GM18870 (cell line): ENCODE measurements around the gene OR2T35.
"Not testable (repeated sequence)": the region's sequence is repeated elsewhere in the genome, so short reads cannot be mapped to it uniquely, and the experiment has no call there.

Experiments
- ATAC-seq: cut with Tn5 transposase; IDR thresholded peaks from one replicate; pipeline ENCODE4 v1.9.1; 2021; ENCODE audit warnings: moderate library complexity; ENCODE audit not compliant: unreplicated experiment

The OR2T35 gene, protein sequence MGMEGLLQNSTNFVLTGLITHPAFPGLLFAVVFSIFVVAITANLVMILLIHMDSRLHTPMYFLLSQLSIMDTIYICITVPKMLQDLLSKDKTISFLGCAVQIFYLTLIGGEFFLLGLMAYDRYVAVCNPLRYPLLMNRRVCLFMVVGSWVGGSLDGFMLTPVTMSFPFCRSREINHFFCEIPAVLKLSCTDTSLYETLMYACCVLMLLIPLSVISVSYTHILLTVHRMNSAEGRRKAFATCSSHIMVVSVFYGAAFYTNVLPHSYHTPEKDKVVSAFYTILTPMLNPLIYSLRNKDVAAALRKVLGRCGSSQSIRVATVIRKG

GRCh38 chr1:248645178-248645577 is at the start of gene OR2T35:
OR2T35 (minus strand) TSS chr1:248645278; CDS start chr1:248639258, 6,020 bp downstream.
- not testable (repeated sequence) for ATAC-seq

DNA sequence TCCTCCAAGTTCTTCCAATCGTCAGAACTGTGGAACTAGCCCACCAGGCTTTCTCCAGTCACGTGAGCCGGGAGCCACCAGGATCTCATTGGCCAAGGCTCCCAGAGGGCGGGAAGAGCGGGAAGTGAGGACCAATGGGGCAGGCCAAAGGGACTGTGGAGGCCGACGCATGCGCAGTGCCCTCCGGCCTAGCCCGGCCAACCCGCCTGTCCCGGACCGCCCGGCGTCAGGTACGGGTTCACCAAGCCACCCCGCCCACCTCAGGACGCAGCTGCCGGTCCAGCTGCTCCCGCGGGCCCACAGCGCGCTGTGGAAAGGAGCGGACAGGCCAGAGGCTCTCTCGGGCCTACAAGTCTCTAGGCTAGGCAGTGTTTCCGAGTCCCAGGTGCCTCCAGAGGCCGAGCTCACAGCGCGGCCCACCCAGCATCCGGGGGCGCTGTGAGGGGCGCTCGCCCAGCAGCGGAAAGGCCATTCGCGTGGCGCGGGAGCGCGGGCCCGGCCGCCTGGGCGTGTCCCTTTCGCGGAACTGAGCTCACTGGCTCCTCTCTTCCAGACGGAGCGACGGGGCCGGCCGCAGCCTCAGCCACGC is 46.6 kb upstream of the OR2T35 start:
- no peak for ATAC-seq

DNA sequence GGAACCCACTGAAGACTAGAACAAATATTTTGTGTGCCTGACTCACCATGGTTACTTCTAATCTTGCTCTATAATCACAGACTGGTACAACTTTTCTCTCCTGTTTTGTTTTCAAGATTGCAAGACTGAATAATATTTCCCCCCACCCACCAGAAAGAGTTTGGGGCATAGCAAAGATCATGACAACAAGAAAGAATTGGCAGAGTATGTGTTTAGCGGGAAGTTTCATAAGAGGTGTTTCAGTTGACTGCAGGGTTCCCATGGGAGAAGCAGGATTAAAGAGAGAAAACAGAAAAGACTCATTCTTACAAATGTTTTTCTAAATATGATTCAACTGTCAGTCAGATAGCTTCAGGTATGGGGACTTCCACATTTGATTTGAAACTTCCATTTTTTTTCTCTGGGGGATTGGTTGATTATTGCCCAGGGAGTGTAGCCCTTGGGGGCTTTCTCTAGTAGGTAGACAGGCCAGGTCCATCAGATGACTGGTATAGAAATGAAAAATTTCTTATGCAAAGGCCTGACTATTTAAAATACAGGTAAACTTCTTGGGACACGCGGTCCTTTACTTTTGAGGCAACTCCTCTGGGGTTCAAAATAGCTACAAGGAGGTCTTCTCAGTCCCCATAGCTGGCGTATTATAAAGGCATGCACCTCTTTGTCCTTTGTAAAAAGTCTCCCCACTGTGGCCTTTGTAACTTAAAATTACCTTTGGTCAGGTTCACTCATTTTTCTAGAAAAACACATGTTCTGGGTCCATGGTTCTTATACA is 43.6 kb upstream of the OR2T35 start:
- ATAC-seq: peak; percentile 81

DNA sequence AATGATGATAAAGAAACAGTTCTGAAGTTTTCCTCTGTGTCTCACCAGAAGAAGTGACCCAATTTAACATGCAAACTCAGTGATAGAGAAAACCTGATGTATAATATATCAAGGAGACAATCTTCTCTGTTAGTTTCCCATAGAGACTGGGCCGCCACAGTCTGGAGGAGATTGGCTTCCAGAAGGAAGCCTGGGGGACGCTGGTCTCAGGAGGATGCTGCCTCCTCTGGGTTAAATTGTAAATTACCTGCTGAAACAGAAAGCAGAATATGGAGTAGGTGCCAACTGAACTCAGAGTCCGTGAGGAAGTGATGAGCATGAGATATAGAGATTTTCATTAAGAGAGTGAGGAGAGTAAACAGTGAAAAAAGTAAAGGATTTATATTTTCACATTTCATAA is 41.7 kb upstream of the OR2T35 start:
- ATAC-seq: peak; percentile 88

- ATAC-seq: no peak
These were observed 36.6 kb upstream of the OR2T35 start for GRCh38 chr1:248681651-248682050.

GRCh38 chr1:248670003-248670402 is 24.9 kb upstream of the OR2T35 start:
- ATAC-seq: no peak

DNA sequence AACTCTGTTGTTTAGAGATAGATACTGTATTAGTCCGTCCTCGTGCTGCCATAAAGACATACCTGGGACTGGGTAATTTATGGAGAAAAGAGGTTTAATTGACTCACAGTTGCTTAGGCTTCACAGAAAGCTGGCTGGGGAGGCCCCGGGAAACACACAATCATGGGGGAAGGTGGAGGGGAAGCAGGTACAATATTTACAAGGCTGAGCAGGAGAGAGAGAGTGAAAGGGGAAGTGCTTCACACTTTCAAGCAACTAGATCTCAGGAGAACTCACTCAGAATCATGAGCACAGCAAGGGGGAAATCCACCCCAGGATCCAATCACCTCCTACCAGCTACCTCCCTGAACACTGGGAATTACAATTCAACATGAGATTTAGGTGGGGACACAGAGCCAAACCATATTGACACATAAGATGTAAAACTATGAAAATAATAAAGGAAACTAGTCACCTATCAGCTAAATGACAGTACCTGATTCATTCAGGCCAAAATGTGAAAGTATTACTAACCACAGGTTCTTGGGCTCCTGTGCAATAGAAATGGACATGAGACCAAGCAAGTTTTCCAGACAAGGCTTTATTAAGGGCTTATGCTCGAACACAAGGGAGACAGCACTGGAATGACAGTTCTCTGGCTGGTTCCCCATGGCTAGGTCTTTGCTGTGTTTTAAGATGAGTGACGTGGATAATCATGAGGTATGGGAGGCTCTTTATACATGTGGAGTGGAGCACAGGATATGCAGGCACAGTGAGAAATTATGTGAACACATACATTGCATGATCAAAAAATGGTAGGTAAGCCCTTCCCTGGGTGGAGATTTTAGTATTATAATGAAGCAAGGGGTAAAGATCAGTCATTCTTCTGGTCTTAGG is 18.6 kb upstream of the OR2T35 start:
- ATAC-seq: peak; percentile 95

GRCh38 chr1:248656797-248657196 is 11.7 kb upstream of the OR2T35 start:
- ATAC-seq: peak; percentile 68

GRCh38 chr1:248655354-248655753 is 10.3 kb upstream of the OR2T35 start, which contains the start of gene OR2T27:
OR2T27 (minus strand) TSS chr1:248655528; CDS start chr1:248650884, 4,644 bp downstream.
- not testable (repeated sequence) for ATAC-seq

GRCh38 chr1:248648770-248649536 is 3.9 kb upstream of the OR2T35 start:
- not testable (repeated sequence) for ATAC-seq

- ATAC-seq: peak; percentile 88
These were observed 2.0 kb downstream of the OR2T35 start for GRCh38 chr1:248642971-248643651.

DNA sequence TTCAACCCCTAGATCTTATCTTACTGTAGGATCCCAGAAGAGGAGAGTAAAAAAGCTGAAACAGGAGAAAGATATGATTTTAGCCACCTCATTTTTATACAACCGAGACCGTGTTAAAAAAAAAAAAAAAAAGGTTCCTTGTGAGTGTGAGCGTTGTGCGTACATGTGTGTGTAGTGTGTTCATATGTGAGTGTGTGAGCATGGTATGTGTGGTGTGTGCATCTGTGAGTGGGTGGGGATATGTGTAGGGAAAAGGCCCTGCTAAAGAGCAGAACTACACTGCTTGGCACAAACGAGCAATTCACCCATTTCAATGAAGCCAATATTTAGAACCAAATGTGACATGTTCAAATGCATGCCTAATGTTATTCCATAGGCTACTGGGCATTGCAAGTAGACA is 3.5 kb downstream of the OR2T35 start:
- ATAC-seq: not testable (repeated sequence)

DNA sequence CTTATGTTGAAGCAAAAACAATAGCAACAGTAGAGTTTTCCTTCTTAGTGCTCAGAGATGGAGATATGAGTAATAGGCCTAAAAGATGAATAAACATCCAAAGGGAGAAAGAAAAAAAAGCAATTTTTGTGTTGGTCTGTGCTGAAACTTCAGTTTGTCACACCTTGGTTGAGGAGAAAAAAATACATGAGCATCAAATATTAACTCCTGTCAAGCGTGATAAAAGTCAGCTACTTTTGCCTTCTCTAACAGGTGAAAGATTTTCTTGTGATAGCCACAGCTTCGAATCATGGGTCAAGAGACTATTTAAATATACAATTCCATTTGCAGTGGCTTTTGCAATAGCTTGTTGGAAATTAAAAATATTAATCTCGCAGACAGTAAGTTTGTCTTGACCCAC is 4.2 kb downstream of the OR2T35 start:
- peak; percentile 42 for ATAC-seq

DNA sequence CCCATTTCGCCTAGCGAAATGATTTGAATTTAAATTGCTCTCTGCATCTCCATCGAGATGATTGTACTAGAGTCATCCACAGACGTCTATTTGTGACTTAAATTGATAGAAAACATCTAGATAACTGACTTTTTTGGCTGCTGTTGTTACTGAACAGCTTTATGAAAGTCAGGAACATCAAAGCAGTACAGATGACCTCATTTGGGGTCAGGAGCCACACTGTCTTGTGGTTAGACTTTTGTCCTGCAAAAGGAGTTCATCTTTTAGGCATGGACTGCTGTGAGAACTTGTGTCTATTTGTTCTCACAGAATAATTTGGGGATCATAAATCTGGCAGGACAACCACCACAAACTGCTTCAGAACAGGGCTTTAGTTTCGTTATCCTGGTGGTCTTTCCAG is 5.4 kb downstream of the OR2T35 start:
- ATAC-seq: peak; percentile 41

DNA sequence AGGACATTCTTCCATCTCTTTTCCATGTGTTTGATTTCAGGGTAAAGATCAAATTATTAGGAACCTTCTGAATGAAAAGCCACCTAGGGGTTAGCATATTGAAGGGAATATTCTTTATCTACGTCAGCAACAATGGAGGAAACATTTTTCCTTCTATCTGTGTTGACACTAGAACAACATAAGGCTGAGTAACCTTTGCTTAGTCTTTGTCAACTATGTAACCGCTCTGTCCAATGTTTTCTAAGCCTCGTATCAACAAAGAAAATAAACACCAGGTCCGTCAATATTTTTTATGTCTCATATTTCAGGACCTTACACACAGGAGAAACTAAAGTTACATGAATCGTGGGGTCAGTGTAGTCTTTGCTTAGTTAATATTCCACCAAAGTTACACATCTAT is 8.5 kb downstream of the OR2T35 start:
- ATAC-seq: not testable (repeated sequence)

- not testable (repeated sequence) for ATAC-seq
These were observed 10.1 kb downstream of the OR2T35 start, which contains the start of gene OR2T11 for GRCh38 chr1:248634991-248635390. OR2T11 (minus strand) TSS chr1:248635091; CDS start chr1:248627128, 7,963 bp downstream.

DNA sequence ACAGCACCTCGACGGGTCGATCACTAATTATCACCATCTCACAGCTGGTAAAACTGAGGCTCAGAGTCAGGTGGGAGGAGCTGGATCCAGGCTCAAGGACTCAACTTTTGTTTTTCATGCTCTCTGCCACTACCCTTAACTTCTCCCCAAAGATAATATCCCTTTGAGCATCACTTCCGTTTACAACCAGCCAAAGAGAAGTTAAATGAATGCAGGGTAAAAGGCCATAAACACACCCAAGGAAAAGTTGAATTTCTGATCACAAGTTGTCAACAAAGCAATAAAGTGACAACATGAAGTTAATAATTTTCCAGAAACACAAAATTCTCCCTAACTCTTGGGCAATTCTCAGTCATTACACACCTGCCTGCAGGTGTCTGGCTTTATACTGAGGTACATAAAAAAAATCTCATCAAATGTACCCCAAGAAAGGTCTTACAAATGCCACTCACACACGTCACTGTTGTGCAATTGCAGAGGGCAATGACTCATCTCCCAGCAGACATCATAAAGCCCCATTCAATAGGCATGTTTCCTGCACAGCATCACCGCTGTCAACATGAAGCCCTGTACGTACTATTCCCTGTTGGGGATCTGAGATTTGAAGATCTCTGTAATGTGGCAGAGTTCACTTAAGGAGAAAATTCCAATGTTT is 13.6 kb downstream of the OR2T35 start:
- peak; percentile 74 for ATAC-seq

- ATAC-seq: no peak
These were observed 14.5 kb downstream of the OR2T35 start for GRCh38 chr1:248630551-248630950.
